CD14-positive monocyte (primary cell): Measurements from ENCODE around the gene MMP28. TPM values are rescaled to one million over a fixed set of nuclear protein-coding genes. Genes with fewer than 3 reads are reported as not detected.

Experiments
- DNase-seq, 3 donors: peaks; one replicate each; pipeline ENCODE4 v3.0.0-alpha.2; 2011 to 2022
- H2AFZ ChIP-seq: 2 replicates; pipeline ENCODE4 v1.6.0; 2012; ENCODE audit warnings: mild to moderate bottlenecking, low read depth, low read length, inconsistent platforms; ENCODE audit not compliant: insufficient read depth, poor library complexity, severe bottlenecking
- H3K27ac ChIP-seq, 2 donors: 1 replicate in 1 of 2; 2 replicates in 1 of 2; pipeline ENCODE4 v1.5.1; 2012 to 2013; ENCODE audit warnings: low read length in 2 of 2, control low read depth in 1 of 2, inconsistent platforms in 1 of 2, low read depth in 1 of 2, mild to moderate bottlenecking in 1 of 2
- H3K27me3 ChIP-seq, 2 donors: one replicate each; pipeline versions ENCODE4 v1.6.0 to v1.6.1; 2011 to 2013; ENCODE audit warnings: low read length in 2 of 2; ENCODE audit not compliant: control insufficient read depth in 2 of 2, insufficient read depth in 2 of 2
- H3K36me3 ChIP-seq, 2 donors: replicated peaks in 1 of 2; 1 replicate in 1 of 2; 2 replicates in 1 of 2; pipeline versions ENCODE4 v1.5.1 to v1.6.1; 2012 to 2013; ENCODE audit warnings: low read length in 2 of 2, control low read depth in 1 of 2, inconsistent platforms in 1 of 2, mild to moderate bottlenecking in 1 of 2; ENCODE audit not compliant: insufficient read depth in 2 of 2, control insufficient read depth in 1 of 2
- H3K4me1 ChIP-seq, 2 donors: 1 replicate in 1 of 2; 2 replicates in 1 of 2; pipeline versions ENCODE4 v1.5.1 to v1.6.1; 2012 to 2013; ENCODE audit warnings: low read length in 2 of 2, control low read depth in 1 of 2, inconsistent platforms in 1 of 2, mild to moderate bottlenecking in 1 of 2, moderate library complexity in 1 of 2; ENCODE audit not compliant: insufficient read depth in 2 of 2, control insufficient read depth in 1 of 2
- H3K4me2 ChIP-seq: replicated peaks from 2 replicates; pipeline ENCODE3; 2012; ENCODE audit warnings: low read length, moderate library complexity, mild to moderate bottlenecking; ENCODE audit not compliant: poor library complexity, severe bottlenecking; ENCODE audit errors: extremely low read depth
- H3K4me3 ChIP-seq, 3 experiments: fragments of 200-600 bp in 1 of 3; sonication (generic) in 1 of 3; replicated peaks in 1 of 3; 1 replicate in 2 of 3; 2 replicates in 1 of 3; pipeline ENCODE4 v1.5.1; 2011 to 2013; ENCODE audit warnings: low read length in 3 of 3, mild to moderate bottlenecking in 3 of 3, control low read depth in 2 of 3, low read depth in 2 of 3, inconsistent platforms in 1 of 3, moderate library complexity in 1 of 3
- H3K79me2 ChIP-seq: 2 replicates; pipeline ENCODE4 v1.6.0; 2012; ENCODE audit warnings: mild to moderate bottlenecking, control low read depth, inconsistent platforms, low read length, moderate library complexity; ENCODE audit not compliant: insufficient read depth
- H3K9ac ChIP-seq: 2 replicates; pipeline ENCODE4 v1.6.0; 2017; ENCODE audit warnings: low read length, mild to moderate bottlenecking; ENCODE audit not compliant: insufficient read depth, poor library complexity, severe bottlenecking
- H3K9me3 ChIP-seq, 2 donors: replicated peaks in 1 of 2; 1 replicate in 1 of 2; 2 replicates in 1 of 2; pipeline versions ENCODE4 v1.5.1 to v1.6.1; 2012 to 2013; ENCODE audit warnings: low read length in 2 of 2, control low read depth in 1 of 2; ENCODE audit not compliant: control insufficient read depth in 1 of 2, insufficient read depth in 1 of 2
- H4K20me1 ChIP-seq: 2 replicates; pipeline ENCODE4 v1.6.0; 2012; ENCODE audit warnings: mild to moderate bottlenecking, low read length, control low read depth, moderate library complexity; ENCODE audit not compliant: insufficient read depth
- H3K27ac Mint-ChIP-seq, 7 donors: one replicate each; pipeline ENCODE4 v1.8.0; 2020; ENCODE audit warnings: mild to moderate bottlenecking in 7 of 7, mixed read lengths in 7 of 7, moderate library complexity in 6 of 7, inconsistent platforms in 2 of 7
- H3K27me3 Mint-ChIP-seq, 3 donors: one replicate each; pipeline ENCODE4 v1.8.0; 2021 to 2022; ENCODE audit warnings: low read depth in 3 of 3, mild to moderate bottlenecking in 3 of 3, mixed read lengths in 3 of 3, moderate library complexity in 3 of 3, inconsistent platforms in 1 of 3
- H3K36me3 Mint-ChIP-seq, 2 donors: one replicate each; pipeline ENCODE4 v1.8.0; 2020; ENCODE audit warnings: mixed read lengths in 2 of 2, inconsistent platforms in 1 of 2, mild to moderate bottlenecking in 1 of 2
- H3K4me1 Mint-ChIP-seq: one replicate; pipeline ENCODE4 v1.8.0; 2020; ENCODE audit warnings: mild to moderate bottlenecking, mixed read lengths
- H3K4me3 Mint-ChIP-seq, 2 donors: one replicate each; pipeline ENCODE4 v1.8.0; 2020; ENCODE audit warnings: mild to moderate bottlenecking in 2 of 2, mixed read lengths in 2 of 2, moderate library complexity in 1 of 2
- H3K9me3 Mint-ChIP-seq, 7 donors: one replicate each; pipeline ENCODE4 v1.8.0; 2020 to 2022; ENCODE audit warnings: mixed read lengths in 7 of 7, mild to moderate bottlenecking in 6 of 7, moderate library complexity in 6 of 7, inconsistent platforms in 2 of 7
- CTCF ChIP-seq: fragments of 200-600 bp; IDR thresholded peaks from one replicate; pipeline ENCODE4 v1.8.0; 2022; ENCODE audit warnings: antibody characterized with exemption, mild to moderate bottlenecking
- WGBS: methylation state at CpG from one replicate; pipeline ENCODE4 v1.1.5; 2013; ENCODE audit warnings: missing lambda C conversion rate; ENCODE audit not compliant: insufficient coverage; 5-methylcytosine and 5-hydroxymethylcytosine counted together
- intact Hi-C, 2 donors: fragments of 100-400 bp; cut with micrococcal nuclease; formaldehyde crosslinking; loops; one replicate each; pipeline versions ENCODE4 v1.15.0 to v1.15.1; 2023
- polyA plus RNA-seq, 3 donors: library from polyadenylated mRNA; depleted of rRNA in 1 of 3; unstranded in 2 of 3; stranded (reverse) in 1 of 3; fragments of 300-500 nt in 2 of 3; fragments of >200 nt in 1 of 3; fragmentation: Illumina TruSeq in 2 of 3; gene quantifications; 1 replicate in 2 of 3; 2 replicates in 1 of 3; pipeline ENCODE4 v1.2.3, GENCODE V29; 2012 to 2021

Gene MMP28
- polyA plus RNA-seq, 3 donors = not detected

- H3K4me3 ChIP-seq = no peak overlapping the region
- H3K27ac Mint-ChIP-seq = no peak overlapping the region
- peaks cover 47 to 52% of the 10 kb centered on the region in 2 donors for H3K36me3 Mint-ChIP-seq
- no peak for TF ChIP-seq CTCF
- intact Hi-C loops = no loop called here
- no peak for DNase-seq
- H3K9me3 ChIP-seq = no peaks in the 10 kb centered on the region
- H3K4me1 Mint-ChIP-seq = no peaks in the 10 kb centered on the region
- no peaks in the 10 kb centered on the region for H3K27me3 ChIP-seq
- H3K9me3 Mint-ChIP-seq = no peaks in the 10 kb centered on the region
- H3K9ac ChIP-seq = no peak overlapping the region
- H3K4me2 ChIP-seq = no peak overlapping the region
- H3K79me2 ChIP-seq = no peaks in the 10 kb centered on the region
- WGBS = no CpG with 5 or more reads among the region's 3 CpGs
- H2AFZ ChIP-seq = no peak overlapping the region
- no peak overlapping the region for H3K27ac ChIP-seq
- no peak overlapping the region for H3K4me3 Mint-ChIP-seq
- H3K27me3 Mint-ChIP-seq = no peaks in the 10 kb centered on the region
- no peaks in the 10 kb centered on the region for H4K20me1 ChIP-seq
- H3K4me1 ChIP-seq = no peaks in the 10 kb centered on the region
- H3K36me3 ChIP-seq = peaks cover 74 to 95% of the 10 kb centered on the region in 2 donors
Observed at GRCh38 chr17:35716173-35716572, 79.3 kb downstream of the MMP28 start.

Other genes with a start within 250 kb of the MMP28 start
- gene SLFN14, start 234.8 kb downstream of the MMP28 start, polyA plus RNA-seq = under 1 TPM in 2 of 3 donors, not detected in 1; 0.11 to 0.12 TPM
- gene PEX12, start 217.1 kb downstream of the MMP28 start, polyA plus RNA-seq = under 1 TPM; 0.08 to 0.72 (median 0.31) TPM
- gene AP2B1, start 208.3 kb downstream of the MMP28 start, polyA plus RNA-seq = 10 to 100 TPM; 28.7 to 44.2 (median 29.4) TPM
- not detected for gene RASL10B, start 64.0 kb downstream of the MMP28 start, polyA plus RNA-seq
- not detected for gene GAS2L2, start 42.4 kb downstream of the MMP28 start, polyA plus RNA-seq
- under 1 TPM in 1 of 3 donors, not detected in 2; 0.23 TPM for gene C17orf50, start 34.8 kb downstream of the MMP28 start, polyA plus RNA-seq
- gene TAF15, start 13.8 kb upstream of the MMP28 start, polyA plus RNA-seq = 10 to 100 TPM in 2 of 3 donors, 1 to 10 TPM in 1; 6.0 to 50.6 (median 16.3) TPM
- gene HEATR9, start 73.2 kb upstream of the MMP28 start, polyA plus RNA-seq = not detected
- gene CCL5, start 84.7 kb upstream of the MMP28 start, polyA plus RNA-seq = 1 to 10 TPM in 2 of 3 donors, under 1 TPM in 1; 0.95 to 6.8 (median 2.8) TPM
- gene RDM1, start 135.1 kb upstream of the MMP28 start, polyA plus RNA-seq = not detected
- gene LYZL6, start 148.1 kb upstream of the MMP28 start, polyA plus RNA-seq = not detected
- gene CCL16, start 185.9 kb upstream of the MMP28 start, polyA plus RNA-seq = not detected
- not detected for gene CCL14, start 191.1 kb upstream of the MMP28 start, polyA plus RNA-seq
- gene CCL15, start 205.9 kb upstream of the MMP28 start, polyA plus RNA-seq = not detected
- under 1 TPM in 2 of 3 donors, not detected in 1; 0.31 to 0.89 TPM for gene CCL23, start 222.3 kb upstream of the MMP28 start, polyA plus RNA-seq